T-helper 2 cell (primary cell): ENCODE measurements around the gene SH3PXD2A.

ENCODE experiments used
- DNase-seq, 5 experiments: peaks; one replicate each; pipeline versions ENCODE4 v3.0.0 to v3.0.0-alpha.2; 2012 to 2022

SH3PXD2A gene

DNA sequence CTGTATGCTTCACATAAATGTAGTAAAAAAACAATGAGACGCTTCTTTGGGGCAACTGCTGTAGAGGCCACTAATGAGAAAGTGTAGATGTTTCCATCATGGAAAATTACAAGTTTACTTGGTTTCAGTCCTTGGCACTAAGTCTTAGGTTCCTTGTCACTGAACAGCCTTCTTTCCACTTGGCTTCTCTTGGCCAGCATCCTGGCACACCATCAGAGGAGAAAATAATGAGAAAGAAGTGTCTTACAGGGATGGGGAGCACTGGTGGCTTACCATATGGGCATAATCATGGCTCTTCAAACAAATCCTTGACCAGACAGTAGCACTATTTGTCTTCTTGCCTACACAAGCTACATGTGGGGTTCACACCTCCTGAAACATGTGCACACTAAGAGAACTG lies 22.5 kb upstream of the SH3PXD2A start:
- DNase-seq, result no peak

DNA sequence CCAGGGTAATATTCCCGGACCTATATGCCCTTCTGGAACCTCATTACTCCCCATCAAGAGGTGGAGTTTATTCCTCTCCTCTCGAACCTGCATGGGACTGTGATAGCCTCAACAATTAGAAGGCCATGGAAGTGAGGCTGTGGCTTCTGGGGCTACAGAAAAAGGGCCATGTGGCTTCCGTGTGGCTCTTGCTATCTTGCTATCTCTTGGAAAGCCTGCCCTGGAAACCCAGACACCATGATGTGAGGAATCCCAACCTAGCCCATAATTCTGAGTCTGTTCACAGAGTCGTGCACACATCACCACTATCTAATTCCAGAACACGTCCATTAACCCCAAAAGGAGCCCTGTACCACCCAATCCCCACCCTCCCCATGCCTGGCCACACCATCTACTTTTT lies 20.8 kb upstream of the SH3PXD2A start:
- DNase-seq, result no peak

DNA sequence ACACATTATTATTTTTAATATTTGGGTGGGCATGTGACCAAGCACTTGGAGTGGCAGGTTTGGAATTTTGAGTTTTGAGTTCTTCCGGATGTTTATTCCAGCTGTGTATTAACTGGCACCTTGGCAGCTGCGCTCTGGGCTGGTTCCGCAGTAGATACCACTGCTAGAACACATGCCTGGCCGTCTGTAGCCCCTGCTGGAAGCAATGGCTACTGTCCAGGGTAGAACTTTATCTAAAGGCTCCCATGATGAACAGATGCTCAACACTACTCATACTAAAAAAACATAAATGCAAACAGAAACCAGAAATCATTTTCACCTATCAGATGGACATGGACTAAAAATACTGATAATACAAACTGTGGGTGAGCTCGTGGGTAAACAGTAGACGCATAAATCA lies 19.4 kb upstream of the SH3PXD2A start:
- DNase-seq, result no peak

DNA sequence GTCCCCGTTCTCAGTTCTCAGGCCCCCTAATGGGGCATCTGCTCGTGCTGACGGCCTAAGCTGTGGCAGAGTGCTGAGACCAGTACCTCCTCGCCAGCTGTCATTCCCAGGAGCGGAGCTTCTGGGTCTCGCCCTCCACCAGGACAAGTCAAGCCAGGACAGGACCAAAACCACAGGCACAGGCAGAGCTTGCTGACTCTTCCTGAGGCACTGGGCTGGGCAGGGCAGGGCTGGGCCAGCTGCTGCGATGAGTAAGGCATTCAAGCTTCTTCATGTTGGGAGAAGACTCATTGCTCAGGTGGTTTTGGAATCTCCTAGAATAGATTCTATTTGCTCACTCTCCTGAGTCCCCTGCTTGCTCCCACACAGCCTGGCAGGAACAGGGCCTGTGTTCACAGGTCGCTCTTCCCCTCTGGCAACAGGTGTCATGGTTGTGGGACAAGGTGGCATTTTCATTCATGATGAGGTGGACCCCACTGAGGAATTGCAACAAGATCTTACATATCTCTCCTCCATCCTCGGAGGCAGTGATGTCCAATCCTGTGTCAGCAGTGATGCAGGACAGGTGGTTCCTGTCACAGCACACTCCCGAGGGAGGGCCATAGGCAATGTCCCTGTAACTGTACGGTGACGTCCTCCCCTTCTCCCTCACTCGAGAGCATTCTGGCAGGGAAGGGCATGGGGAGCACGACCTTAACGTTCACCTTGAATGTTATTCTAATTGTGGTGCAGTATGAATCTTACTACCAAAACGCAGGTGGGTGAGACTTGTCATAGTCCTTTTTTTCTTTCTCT lies 17.0 kb upstream of the SH3PXD2A start:
- no peak for DNase-seq

DNA sequence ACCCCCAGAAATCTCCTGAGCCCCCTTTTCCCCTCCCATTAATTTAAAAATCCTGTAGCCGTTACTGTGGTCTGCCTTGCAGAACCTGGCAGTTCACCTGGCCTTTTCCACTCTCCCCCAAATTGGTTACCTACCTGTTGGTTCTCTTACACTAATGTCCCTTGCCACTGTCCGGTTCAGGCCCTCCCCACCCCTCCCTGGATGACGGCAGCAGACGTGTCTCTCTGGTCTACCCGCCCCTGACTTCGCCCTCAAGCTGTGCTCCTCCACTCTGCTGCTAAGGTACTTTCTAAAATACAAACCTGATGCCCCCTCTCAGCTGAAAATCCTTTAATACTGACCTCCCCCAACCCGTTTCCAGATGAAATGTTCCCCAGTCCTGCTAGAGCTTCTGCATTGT lies 15.6 kb upstream of the SH3PXD2A start:
- no peak for DNase-seq

DNA sequence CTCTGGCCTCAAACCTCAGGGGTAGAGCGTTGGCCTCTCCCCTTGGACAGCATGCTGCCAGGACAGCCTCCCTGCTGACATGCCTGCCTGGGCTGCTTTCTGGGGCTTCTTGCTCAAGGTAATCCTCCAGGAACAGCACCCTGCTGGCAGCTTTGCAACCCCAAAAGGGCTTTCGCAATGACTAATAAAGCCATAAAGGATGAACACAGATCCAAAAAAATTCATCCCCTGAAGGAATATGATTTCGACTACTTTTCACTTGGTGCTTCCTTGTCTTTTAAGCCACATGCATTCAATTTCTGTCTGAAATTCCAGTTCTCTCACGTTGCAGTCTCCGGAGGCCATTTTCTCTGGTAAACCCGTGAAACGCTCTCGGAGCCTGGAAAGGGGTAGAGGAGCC lies 15.1 kb upstream of the SH3PXD2A start:
- no peak for DNase-seq

DNA sequence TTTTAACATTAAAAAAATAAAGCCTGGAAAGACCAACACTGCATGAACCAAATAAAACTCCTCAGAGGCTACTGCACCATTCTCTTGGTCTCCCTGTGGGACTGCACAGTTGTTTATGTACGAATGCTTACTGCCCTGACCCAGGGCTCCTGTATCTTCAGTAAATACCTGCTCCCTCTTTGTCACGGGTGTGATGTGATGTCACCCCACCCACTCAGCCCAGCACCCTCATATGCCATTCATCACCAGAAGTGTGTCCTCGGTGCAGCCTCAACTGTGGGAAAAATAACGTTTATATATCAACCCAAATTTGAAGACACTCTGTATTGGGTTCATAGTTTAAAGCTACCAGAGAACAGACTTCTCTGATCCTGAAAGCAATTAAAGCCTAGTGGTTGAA lies 14.0 kb upstream of the SH3PXD2A start:
- DNase-seq, result no peak

DNA sequence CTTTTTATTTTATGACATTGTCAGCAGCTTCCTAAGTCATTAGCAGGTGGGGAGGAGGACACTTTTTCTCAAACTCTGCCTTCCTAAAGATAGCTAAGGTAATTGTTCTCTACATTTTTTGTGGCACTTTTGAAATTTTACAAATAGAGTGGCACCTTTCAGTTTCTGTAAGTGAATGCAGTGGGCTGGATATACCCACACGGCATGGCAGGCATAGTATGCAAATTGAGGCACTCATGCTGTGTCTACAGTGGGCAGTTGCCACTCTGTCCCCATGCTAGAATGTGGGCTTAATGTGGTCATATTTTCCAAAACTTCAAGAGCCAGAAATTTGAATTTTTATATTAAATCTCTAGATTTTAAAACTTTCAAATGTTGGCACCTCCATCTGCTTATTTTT lies 12.8 kb upstream of the SH3PXD2A start:
- no peak for DNase-seq

DNA sequence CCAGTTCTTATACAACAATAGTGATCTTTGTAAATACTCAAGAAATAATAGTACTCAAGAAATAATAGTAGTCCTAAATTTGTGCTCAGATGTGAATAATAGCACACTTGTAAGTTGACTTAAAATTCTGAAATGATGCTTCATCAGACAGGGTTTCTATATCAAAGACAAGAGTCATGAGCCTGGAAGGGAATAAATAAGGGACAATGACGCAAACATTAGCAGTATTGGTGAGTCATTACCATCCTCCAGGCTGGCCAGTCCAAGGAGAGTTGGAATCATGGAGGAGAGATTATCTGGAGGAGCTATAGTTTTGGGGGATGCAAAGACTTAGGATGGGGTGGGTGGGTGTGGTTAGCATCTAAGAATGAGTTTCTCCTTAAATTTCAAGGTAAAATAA lies 6.1 kb upstream of the SH3PXD2A start:
- no peak for DNase-seq

DNA sequence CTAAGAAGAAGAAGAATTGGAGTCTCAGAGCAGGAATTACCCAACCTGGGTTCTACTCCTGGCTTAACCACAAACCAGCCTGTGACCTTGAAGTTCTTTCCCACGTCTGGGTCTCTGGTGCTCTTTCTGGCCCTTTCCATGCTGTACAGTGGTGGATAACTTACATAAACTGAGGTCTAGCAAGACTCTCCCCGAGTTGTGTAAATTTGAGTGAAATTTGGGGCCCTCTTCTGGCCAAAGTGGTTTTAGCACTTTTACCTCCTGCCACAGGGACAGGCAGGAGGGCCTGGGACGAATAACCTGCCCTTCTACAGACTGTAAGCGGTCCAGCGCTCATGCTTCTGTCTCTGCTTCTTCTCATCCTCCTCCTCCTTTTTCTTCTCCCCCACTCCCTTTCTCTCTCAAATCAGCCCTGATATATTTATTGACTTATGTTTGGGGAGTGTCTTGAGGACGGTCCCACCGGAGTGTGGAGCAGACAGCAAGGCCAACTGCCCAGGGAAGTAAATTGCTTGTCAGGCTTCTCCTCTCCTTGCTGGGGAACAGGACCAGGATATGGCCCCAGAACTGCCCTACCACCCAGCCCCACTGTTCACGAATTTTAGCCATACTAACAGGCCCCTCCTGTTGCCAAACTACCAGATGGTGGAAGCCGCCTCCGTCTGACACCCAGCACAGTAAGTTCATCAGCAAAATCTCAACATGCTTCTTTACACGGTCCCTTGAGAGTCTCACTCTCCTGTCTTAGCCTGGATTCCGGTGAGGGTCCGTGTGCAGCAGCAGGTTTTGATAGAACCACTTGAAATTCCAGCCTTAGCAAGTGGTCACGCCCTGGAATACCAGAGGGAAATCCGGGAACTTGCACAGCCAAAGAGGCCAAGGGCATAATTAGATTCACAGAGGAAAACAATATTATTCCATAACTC lies 4.0 kb upstream of the SH3PXD2A start:
- DNase-seq, result peak in 4 of 5 experiments; percentile 6 to 60 (median 26)

DNA sequence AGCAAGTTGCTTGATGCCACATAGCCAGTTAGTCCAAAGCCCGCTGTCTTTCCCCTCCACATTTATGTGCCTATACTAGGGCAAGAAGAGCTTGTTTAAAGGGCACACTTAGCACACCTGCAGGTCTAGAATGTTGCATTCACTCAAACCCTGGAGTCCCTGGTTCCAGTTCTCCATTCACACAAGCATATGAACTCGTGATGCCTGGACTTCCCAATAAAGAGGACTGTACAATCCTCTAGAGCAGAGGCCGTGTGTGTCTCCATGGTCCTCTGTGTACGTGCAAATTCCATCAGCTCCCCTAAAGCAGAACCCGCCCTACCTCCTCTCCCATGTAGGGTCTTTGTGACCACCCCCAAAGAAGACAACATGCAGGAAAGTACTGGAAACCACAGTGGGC lies 3.0 kb upstream of the SH3PXD2A start:
- DNase-seq, result no peak

DNA sequence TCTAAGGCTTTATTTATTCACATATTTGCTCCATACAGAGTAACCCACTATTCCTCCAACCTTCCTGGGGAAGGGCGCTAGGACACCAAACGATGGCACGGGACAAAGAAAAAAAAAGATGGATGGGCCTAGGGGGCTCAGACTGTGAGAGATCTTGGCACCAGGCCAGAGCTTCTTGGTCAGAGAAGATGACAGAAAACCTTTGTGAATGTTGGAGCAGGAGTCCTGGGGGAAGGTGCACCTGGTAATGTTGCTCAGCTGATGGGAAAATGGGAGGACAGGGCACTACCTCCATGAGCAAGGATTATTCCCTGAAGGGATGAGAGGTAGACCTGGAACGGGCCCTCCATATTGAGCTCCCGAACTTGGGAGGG lies 1.4 kb upstream of the SH3PXD2A start:
- no peak for DNase-seq

DNA sequence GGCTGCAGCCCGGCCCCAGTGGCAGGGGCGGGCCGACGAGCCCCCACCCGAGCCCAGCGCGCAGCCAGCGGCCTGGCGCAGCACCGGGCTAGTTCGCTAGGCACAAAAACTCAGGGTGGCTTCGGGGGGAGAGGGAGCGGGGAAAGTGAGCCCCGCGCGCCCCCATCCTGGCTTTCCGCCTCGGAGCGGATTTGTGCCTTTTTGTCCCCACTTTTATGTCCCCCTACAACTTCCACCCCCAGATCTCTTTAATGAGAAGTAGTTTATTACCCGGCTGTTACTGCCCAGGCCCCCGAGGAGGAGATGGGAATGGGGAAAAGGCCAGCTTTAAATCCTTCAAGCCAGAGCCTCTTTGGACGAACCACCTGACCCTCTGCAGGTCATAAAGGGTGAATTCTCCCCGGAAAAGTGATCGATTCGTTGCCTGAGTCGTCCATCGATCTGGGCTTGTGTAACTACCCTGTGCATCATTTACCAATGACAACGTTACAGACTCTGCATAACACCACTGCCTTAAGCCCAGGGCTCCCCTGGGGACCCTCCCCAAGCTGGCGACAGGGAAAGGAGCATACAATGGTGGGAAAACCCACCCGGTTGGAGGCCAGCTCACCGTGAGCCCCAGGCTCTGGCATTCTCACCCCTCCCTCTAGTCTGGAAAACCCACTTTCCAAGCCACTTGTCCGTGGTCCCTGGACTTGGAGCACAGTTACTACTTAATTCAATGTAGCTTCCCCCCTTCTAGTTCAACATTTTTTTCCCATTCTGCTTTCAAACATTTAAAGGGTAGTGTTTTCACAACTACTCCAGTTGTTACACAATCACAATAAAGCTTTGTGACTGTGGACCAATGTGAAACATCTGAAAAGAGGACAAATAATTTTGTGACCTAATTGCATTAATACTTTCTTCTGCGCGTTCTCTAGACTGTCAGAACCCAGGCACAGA lies 748 bp upstream of the SH3PXD2A start:
- no peak for DNase-seq

DNA sequence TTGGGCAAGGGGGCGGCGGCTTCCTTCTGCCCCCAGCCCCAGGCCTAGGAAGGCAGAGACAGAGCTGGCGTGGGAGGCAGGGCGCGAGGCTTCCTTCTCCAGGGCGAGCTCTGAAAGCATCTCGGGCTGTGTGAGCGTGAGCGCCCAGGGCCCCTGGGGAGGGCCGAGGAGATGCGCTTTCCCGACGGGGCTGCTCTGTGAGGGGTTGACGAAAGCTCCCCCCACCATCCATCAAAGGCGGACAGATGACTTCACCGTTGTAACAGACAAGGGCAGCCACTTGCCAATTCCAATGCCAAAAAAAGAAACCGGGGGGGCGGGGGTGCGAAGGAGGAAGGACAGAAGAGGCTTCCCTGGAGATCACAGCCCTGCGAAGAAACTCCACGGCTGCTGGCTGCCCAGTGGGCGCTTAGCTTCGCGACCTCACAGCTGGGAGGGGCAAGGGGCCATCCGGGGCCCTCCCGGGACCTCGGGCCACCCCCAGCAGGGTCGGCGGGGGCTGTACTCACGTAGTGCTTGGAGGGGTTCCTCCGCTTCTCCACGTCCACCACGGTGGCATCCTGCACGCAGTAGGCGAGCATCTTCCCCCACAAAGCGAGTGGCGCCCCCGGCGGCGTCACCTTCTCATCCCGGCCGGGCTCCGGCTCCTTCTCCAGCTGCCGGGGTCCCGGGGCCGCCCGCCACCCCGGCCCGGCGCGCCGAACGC lies 537 bp downstream of the SH3PXD2A start:
- peak in 1 of 5 experiments; percentile 23 for DNase-seq

DNA sequence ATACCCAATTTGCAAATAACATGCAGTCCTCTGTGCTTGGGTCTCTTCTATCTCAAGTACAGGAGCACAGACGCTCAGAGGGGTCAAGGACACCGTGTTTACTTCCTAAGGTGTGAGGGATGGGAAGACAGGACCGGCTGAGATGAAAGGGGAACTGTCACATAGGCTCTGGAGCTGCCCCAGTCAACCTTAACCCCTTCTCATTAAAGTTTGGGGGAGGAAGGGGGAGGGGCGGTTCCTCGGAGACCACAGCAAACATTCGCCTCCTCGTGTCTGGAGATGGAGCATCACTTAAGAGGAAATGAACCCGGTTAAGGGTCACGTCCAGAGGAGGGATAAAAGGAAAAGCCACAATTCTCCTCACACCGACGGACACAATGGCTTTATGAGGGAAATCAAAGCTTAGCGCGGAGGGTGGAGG lies 1.1 kb downstream of the SH3PXD2A start:
- DNase-seq, result no peak

DNA sequence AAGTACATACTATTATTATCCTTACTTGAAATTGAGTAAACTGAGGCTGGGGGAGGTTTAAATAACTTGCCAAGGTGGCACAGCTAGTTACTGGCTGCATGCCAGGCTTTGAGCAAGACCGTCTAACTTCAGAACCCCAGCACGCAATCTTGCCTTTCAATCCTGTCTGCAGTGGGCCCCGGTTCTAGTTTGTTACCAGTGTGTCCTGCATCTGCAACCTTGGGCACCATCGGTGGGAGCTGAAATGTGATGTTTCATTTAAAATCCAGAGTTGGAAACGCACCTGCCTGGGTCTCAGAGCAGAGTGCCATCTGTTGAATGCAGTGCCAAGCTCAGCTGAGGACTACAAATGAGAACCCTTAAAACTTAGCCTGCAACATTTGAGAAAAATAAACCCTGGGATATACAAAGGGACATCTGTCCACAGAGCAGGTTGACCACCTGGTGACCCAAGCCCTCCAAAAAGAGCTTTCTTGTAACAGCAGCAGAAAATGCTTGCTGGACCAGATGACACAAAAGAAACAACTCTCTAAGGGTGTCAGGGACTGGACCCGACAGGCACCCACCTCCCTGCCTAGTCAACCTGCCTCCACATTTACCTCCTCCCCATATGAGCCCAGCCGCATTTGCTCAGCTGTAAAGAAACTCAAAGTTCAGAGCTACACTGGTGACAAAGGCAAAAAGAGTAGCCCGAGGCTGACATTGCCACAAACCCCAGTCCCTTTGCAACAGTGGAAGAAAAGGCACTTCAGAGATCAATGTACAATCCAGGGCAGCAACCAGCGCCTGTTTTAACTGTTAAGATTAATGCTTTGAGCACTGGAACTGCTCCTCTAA lies 1.7 kb downstream of the SH3PXD2A start:
- no peak for DNase-seq

DNA sequence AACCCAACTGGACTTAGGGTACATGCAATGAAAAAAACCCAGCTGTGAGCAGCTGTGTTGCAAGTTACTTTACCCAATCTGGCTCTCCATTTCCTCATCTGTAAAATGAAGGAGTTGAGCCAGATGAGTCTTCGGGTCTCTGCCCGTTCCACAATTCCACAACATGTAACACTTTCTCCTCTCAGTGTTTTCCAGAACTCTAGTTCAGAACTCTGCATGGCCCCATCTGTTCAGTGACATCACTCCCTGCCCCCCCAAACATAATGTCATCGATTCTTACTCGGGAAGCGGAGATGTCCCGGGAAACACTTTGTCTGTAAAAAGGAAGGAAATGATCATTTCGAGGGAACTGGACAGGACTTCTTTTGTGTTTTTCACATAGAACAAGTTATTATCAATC lies 2.5 kb downstream of the SH3PXD2A start:
- DNase-seq, result no peak

DNA sequence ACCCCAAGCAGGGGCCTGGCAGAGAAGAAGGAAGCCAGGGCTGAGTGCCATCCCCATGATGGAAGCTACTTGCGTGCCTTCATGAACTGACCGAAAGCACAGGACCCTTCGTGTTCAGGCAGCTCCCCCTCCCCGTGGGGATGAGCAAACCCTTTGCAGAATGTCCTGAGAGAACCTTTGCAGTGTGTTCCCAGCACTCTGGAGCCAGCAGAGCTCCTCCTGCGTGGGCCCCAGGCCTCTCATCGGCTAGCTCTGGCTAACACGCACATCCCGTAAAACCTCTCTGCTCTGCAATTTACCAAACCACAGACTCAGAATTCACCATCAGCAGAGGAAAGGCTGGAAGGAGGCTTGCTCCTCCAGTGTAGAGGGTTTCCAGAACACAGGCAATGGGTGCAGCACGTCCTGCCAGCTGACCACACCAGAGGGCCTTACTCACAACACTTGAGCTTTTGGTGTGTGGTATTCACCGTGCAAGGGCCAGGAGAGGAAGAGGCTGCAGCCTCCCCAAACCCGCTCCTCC lies 3.1 kb downstream of the SH3PXD2A start:
- DNase-seq, result no peak

DNA sequence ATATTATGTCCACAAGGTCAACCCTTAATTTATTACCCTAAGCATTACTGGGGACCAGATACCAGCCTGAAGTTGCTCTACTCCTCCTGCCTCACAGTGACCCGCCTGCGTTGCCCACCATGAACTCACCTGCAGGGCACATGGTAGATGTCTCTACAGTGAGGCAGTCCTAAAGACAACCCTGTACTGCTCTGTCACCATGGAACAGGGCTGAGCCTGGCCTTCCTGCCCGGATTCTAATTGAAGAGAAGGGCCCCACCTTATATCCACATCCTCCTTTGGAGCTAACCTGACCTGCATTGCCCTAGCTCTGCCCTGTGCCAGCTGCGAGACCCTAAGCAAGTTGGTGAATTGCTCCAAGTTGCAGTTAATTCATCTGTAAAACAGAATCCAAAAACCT lies 4.1 kb downstream of the SH3PXD2A start:
- no peak for DNase-seq

DNA sequence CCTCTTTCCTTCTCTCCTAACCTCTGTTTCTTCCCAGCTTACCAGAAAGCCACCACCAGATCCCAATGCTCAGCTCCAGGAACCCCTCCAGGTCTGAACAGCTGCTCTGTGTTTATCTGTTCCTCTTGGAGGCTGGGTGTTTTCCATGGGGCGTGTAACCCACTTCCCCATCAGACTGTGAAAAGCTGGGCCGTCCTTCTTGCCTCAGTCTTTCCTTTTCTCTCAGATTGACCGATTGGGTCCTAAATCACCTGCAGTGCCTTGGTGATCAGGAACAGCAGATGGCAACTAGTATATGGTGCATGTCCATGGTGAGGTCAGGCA lies 4.8 kb downstream of the SH3PXD2A start:
- DNase-seq, result no peak

DNA sequence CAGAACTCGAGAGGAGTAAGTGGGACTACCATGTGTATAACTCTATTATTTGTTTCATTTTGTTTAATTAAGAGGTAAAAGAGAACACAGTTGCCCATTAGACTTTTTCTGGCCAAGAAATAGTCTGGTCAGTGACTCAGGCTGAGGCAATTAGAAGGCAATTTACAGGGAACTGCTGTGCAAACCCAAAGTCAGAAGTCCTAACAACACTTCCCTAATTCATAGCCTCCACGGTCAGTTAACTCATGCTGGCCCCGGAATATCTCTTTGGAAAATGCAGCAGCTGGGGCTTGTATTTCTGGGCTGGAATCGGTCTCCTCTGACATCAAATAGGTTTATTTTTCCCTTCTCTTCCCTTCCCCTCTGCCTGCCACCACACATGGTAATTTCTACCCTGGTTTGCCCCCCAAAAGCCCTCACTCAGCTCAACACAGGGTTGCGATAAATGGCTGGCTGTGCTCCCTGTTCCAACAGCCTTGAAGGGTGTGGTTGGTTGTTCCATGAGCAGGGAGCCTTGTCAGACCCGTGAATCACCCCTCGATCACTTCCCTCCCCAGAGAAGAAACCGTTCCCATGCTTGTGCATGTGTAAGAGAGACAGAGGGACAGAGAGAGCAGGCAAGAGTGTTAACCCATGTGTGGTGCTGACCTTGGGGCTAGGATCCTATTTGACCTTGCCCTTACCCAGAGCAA lies 5.3 kb downstream of the SH3PXD2A start:
- no peak for DNase-seq
